ENCODE results near the gene QSOX2. TPM values are rescaled to one million over a fixed set of nuclear protein-coding genes. Genes with fewer than 3 reads are reported as not detected.

Gene QSOX2
- total RNA-seq, 2 donors from 2014 or later = 4.9 to 12.0 TPM

GRCh38 chr9:136260936-136261472 is 15.4 kb upstream of the QSOX2 start:
- no peaks in the 10 kb centered on the region for H3K36me3 ChIP-seq
- no peak overlapping the region for H3K27ac ChIP-seq
- no peaks in the 10 kb centered on the region for H3K4me1 ChIP-seq
- H3K9ac ChIP-seq (ENCODE audit: low read depth in 2 of 2, low read length in 2 of 2) = no peak overlapping the region
- no peak for TF ChIP-seq CTCF (IDR thresholded peaks at IDR 0.05)
- H3K4me3 ChIP-seq = no peak overlapping the region
- H3K9me3 ChIP-seq = no peaks in the 10 kb centered on the region
- intact Hi-C loops (cut with DNase I) = no loop called here
- no peak for DNase-seq
- H3K27me3 ChIP-seq = no peaks in the 10 kb centered on the region

- H3K9ac ChIP-seq (ENCODE audit: low read depth in 2 of 2, low read length in 2 of 2) = no peak overlapping the region
- H3K4me1 ChIP-seq = no peaks in the 10 kb centered on the region
- intact Hi-C loops (cut with DNase I) = no loop called here
- H3K9me3 ChIP-seq = no peaks in the 10 kb centered on the region
- no peak overlapping the region for H3K4me3 ChIP-seq
- no peaks in the 10 kb centered on the region for H3K36me3 ChIP-seq
- no peak for DNase-seq
- no peaks in the 10 kb centered on the region for H3K27me3 ChIP-seq
- no peak overlapping the region for H3K27ac ChIP-seq
- TF ChIP-seq CTCF (IDR thresholded peaks at IDR 0.05) = no peak
These were observed 14.9 kb upstream of the QSOX2 start for GRCh38 chr9:136260521-136260920.

- Histone ChIP-seq H3K27me3 (no peaks in the 10 kb centered on the region), H3K36me3 (no peaks in the 10 kb centered on the region), H3K9me3 (no peaks in the 10 kb centered on the region), H3K9ac (ENCODE audit: low read depth in 2 of 2, low read length in 2 of 2) (no peak overlapping the region), H3K27ac (no peak overlapping the region), H3K4me3 (no peak overlapping the region), H3K4me1 (no peaks in the 10 kb centered on the region)
- TF ChIP-seq CTCF (IDR thresholded peaks at IDR 0.05) = no peak
- intact Hi-C loops (cut with DNase I) = no loop called here
- DNase-seq = no peak
These were observed 14.2 kb upstream of the QSOX2 start for GRCh38 chr9:136259836-136260235.

GRCh38 chr9:136259517-136259813 is 13.9 kb upstream of the QSOX2 start:
- Histone ChIP-seq H3K4me1 (no peaks in the 10 kb centered on the region), H3K9ac (ENCODE audit: low read depth in 2 of 2, low read length in 2 of 2) (no peak overlapping the region), H3K27ac (no peak overlapping the region), H3K4me3 (no peak overlapping the region), H3K27me3 (no peaks in the 10 kb centered on the region), H3K9me3 (no peaks in the 10 kb centered on the region), H3K36me3 (no peaks in the 10 kb centered on the region)
- no peak for TF ChIP-seq CTCF (IDR thresholded peaks at IDR 0.05)
- intact Hi-C loops (cut with DNase I) = no loop called here
- DNase-seq = no peak

GRCh38 chr9:136258786-136259516 is 13.3 kb upstream of the QSOX2 start:
- intact Hi-C loops (cut with DNase I) = no loop called here
- no peak overlapping the region for H3K4me3 ChIP-seq
- H3K9ac ChIP-seq (ENCODE audit: low read depth in 2 of 2, low read length in 2 of 2) = no peak overlapping the region
- no peaks in the 10 kb centered on the region for H3K36me3 ChIP-seq
- no peak for TF ChIP-seq CTCF (IDR thresholded peaks at IDR 0.05)
- no peaks in the 10 kb centered on the region for H3K9me3 ChIP-seq
- no peak for DNase-seq
- H3K27ac ChIP-seq = no peak overlapping the region
- no peaks in the 10 kb centered on the region for H3K4me1 ChIP-seq
- no peaks in the 10 kb centered on the region for H3K27me3 ChIP-seq

Measured in colonic mucosa (tissue), 4 donors.